Fibroblast of mammary gland (primary cell): ENCODE measurements around the gene MCCD1.

Experiments used
- DNase-seq: peaks from one replicate; pipeline ENCODE4 v3.0.0-alpha.2; 2010; ENCODE audit warnings: low read depth
- H3K4me3 ChIP-seq: 2 replicates; pipeline ENCODE4 v1.5.1; 2011; ENCODE audit warnings: low read depth, mild to moderate bottlenecking, low read length, moderate library complexity; ENCODE audit not compliant: control insufficient read depth
- CTCF ChIP-seq: conservative IDR thresholded peaks from 2 replicates; pipeline ENCODE4 v1.5.1; 2011; ENCODE audit warnings: low read depth, low read length, inconsistent platforms; ENCODE audit not compliant: control insufficient read depth, insufficient read depth

The MCCD1 gene

GRCh38 chr6:31574106-31575061 is 45.6 kb downstream of the MCCD1 start:
- no peak for DNase-seq
- no peak for TF ChIP-seq CTCF
- H3K4me3 ChIP-seq, result no peak overlapping the region

- no peak within 1 kb of the TSS for H3K4me3 ChIP-seq
- DNase-seq, result no peak
- TF ChIP-seq CTCF, result no peak
These were observed 46.7 kb downstream of the MCCD1 start, which contains the start of gene TNF for GRCh38 chr6:31575335-31575901. Gene TNF (plus strand): TSS chr6:31575565. CDS start chr6:31575742, 177 bp downstream.

GRCh38 chr6:31575952-31576685 is 47.4 kb downstream of the MCCD1 start:
- no peak for TF ChIP-seq CTCF
- DNase-seq, result no peak
- no peak overlapping the region for H3K4me3 ChIP-seq

GRCh38 chr6:31576897-31577578 is 48.3 kb downstream of the MCCD1 start:
- no peak for TF ChIP-seq CTCF
- DNase-seq, result no peak
- H3K4me3 ChIP-seq, result no peak overlapping the region

- no peak for TF ChIP-seq CTCF
- no peak for DNase-seq
- no peak overlapping the region for H3K4me3 ChIP-seq
These were observed 48.8 kb downstream of the MCCD1 start for GRCh38 chr6:31577579-31577966.
